PFSK-1 (cell line): ENCODE data around the gene CACNA2D4.

Experiments
- POLR2AphosphoS5 ChIP-seq: IDR thresholded peaks from 2 replicates; pipeline ENCODE4 v1.6.1; 2012; ENCODE audit warnings: low read depth, mild to moderate bottlenecking, control low read depth, low read length, moderate library complexity
- TAF1 ChIP-seq: IDR thresholded peaks from 2 replicates; pipeline ENCODE4 v1.6.1; 2012; ENCODE audit warnings: low read length, control low read depth, borderline replicate concordance; ENCODE audit not compliant: insufficient read depth
- TF ChIP-seq, protein P1 (sequence below), 2 experiments: IDR thresholded peaks; 2 replicates each; pipeline versions ENCODE4 v1.6.1 to v1.8.0; 2011 to 2012; ENCODE audit warnings: low read depth in 2 of 2, low read length in 2 of 2, control low read depth in 1 of 2, inconsistent platforms in 1 of 2, mild to moderate bottlenecking in 1 of 2, moderate library complexity in 1 of 2; ENCODE audit not compliant: insufficient read depth in 1 of 2

DNA sequence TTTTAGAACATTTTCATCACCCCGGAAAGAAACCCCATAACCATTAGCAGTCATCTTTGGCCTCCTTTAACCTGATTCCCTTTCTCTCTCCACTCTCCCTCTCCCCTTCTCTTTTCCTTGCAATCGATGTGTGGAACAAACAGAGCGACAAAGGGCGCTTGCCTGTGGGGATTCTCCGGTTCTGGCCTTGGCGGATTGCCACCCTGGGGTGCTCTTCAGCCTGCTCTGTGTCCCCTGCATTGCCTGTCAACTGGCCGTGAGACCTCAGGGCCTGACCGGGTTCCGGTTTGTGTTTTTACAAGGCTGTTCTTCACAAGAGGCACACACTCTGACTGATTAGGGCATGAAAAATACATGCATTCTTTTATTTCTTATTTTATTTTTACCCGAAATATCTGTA lies 70.3 kb downstream of the CACNA2D4 start:
- TF ChIP-seq, protein P1, sequence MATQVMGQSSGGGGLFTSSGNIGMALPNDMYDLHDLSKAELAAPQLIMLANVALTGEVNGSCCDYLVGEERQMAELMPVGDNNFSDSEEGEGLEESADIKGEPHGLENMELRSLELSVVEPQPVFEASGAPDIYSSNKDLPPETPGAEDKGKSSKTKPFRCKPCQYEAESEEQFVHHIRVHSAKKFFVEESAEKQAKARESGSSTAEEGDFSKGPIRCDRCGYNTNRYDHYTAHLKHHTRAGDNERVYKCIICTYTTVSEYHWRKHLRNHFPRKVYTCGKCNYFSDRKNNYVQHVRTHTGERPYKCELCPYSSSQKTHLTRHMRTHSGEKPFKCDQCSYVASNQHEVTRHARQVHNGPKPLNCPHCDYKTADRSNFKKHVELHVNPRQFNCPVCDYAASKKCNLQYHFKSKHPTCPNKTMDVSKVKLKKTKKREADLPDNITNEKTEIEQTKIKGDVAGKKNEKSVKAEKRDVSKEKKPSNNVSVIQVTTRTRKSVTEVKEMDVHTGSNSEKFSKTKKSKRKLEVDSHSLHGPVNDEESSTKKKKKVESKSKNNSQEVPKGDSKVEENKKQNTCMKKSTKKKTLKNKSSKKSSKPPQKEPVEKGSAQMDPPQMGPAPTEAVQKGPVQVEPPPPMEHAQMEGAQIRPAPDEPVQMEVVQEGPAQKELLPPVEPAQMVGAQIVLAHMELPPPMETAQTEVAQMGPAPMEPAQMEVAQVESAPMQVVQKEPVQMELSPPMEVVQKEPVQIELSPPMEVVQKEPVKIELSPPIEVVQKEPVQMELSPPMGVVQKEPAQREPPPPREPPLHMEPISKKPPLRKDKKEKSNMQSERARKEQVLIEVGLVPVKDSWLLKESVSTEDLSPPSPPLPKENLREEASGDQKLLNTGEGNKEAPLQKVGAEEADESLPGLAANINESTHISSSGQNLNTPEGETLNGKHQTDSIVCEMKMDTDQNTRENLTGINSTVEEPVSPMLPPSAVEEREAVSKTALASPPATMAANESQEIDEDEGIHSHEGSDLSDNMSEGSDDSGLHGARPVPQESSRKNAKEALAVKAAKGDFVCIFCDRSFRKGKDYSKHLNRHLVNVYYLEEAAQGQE (IDR thresholded peaks at IDR 0.05; ENCODE audit: insufficient read depth in 1 of 2, low read depth in 2 of 2, low read length in 2 of 2), result no peak
- TF ChIP-seq POLR2AphosphoS5 (no peak), TAF1 (no peak)
